Measurements from ENCODE around the gene PHLPP2.

The PHLPP2 gene

GRCh38 chr16:71670537-71670936, 54.0 kb downstream of the PHLPP2 start:
- FAIRE-seq (no peak), DNase-seq (ENCODE audit: low spot score) (no peak)

GRCh38 chr16:71669926-71670536, 54.5 kb downstream of the PHLPP2 start:
- DNase-seq (ENCODE audit: low spot score) (no peak), FAIRE-seq (no peak)

GRCh38 chr16:71666928-71667707, 57.4 kb downstream of the PHLPP2 start:
- FAIRE-seq (no peak), DNase-seq (ENCODE audit: low spot score) (no peak)

- FAIRE-seq = no peak
- no peak for DNase-seq (ENCODE audit: low spot score)
Measured at GRCh38 chr16:71666264-71666663, 58.2 kb downstream of the PHLPP2 start.

GRCh38 chr16:71659471-71659870, 65.0 kb downstream of the PHLPP2 start:
- no peak for DNase-seq (ENCODE audit: low spot score)

GRCh38 chr16:71658771-71659170, 65.7 kb downstream of the PHLPP2 start:
- FAIRE-seq (no peak), DNase-seq (ENCODE audit: low spot score) (no peak)

More at GRCh38 chr16:71659471-71659870, 65.0 kb downstream of the PHLPP2 start:
- FAIRE-seq = no peak

GRCh38 chr16:71649704-71650103, 74.8 kb downstream of the PHLPP2 start:
- FAIRE-seq = no peak
- no peak for DNase-seq (ENCODE audit: low spot score)

GRCh38 chr16:71648921-71649320, 75.6 kb downstream of the PHLPP2 start:
- FAIRE-seq (no peak), DNase-seq (ENCODE audit: low spot score) (no peak)

- DNase-seq (ENCODE audit: low spot score) (no peak), FAIRE-seq (no peak)
Measured at GRCh38 chr16:71648162-71648561, 76.3 kb downstream of the PHLPP2 start.

- no peak for FAIRE-seq
- DNase-seq (ENCODE audit: low spot score) = no peak
Measured at GRCh38 chr16:71647391-71647790, 77.1 kb downstream of the PHLPP2 start.

- FAIRE-seq = no peak
Measured at GRCh38 chr16:71645450-71645849, 79.1 kb downstream of the PHLPP2 start.

GRCh38 chr16:71637398-71637797, 87.1 kb downstream of the PHLPP2 start:
- no peak for FAIRE-seq

More at GRCh38 chr16:71645450-71645849, 79.1 kb downstream of the PHLPP2 start:
- DNase-seq (ENCODE audit: low spot score) = no peak

GRCh38 chr16:71635632-71636031, 88.9 kb downstream of the PHLPP2 start:
- DNase-seq (ENCODE audit: low spot score) (no peak), FAIRE-seq (no peak)

More at GRCh38 chr16:71637398-71637797, 87.1 kb downstream of the PHLPP2 start:
- no peak for DNase-seq (ENCODE audit: low spot score)

- FAIRE-seq (no peak), DNase-seq (ENCODE audit: low spot score) (no peak)
Measured at GRCh38 chr16:71631776-71632175, 92.7 kb downstream of the PHLPP2 start.

GRCh38 chr16:71630808-71631207, 93.7 kb downstream of the PHLPP2 start:
- no peak for DNase-seq (ENCODE audit: low spot score)
- no peak for FAIRE-seq

- DNase-seq (ENCODE audit: low spot score) (no peak), FAIRE-seq (no peak)
Measured at GRCh38 chr16:71629278-71630016, 95.1 kb downstream of the PHLPP2 start.

- DNase-seq (ENCODE audit: low spot score) = peak; percentile 21
- FAIRE-seq = no peak
Measured at GRCh38 chr16:71628810-71629209, 95.7 kb downstream of the PHLPP2 start.

- no peak for FAIRE-seq
- no peak for DNase-seq (ENCODE audit: low spot score)
Measured at GRCh38 chr16:71627731-71628181, 96.7 kb downstream of the PHLPP2 start.

GRCh38 chr16:71626858-71627213, 97.7 kb downstream of the PHLPP2 start:
- DNase-seq (ENCODE audit: low spot score) (no peak), FAIRE-seq (no peak)

GRCh38 chr16:71626018-71626857, 98.3 kb downstream of the PHLPP2 start, which contains the start of gene MARVELD3:
TSS of gene MARVELD3 (plus strand) at chr16:71626184. CDS start at chr16:71626230, 46 bp downstream.
- DNase-seq (ENCODE audit: low spot score) = no peak

More at GRCh38 chr16:71626018-71626857, 98.3 kb downstream of the PHLPP2 start, which contains the start of gene MARVELD3:
- FAIRE-seq = no peak
